Posterior vena cava (tissue), 2 donors: ENCODE data around the gene POC1B. TPM values are rescaled to one million over a fixed set of nuclear protein-coding genes. Genes with fewer than 3 reads are reported as not detected.
"Not testable (repeated sequence)": the region's sequence is repeated elsewhere in the genome, so short reads cannot be mapped to it uniquely, and the experiment has no call there.

Experiments
- DNase-seq: peaks from one replicate; pipeline ENCODE4 v3.0.0-alpha.2; 2020; ENCODE audit warnings: low spot score
- intact Hi-C, 2 donors: fragments of 100-400 bp; cut with DNase I; formaldehyde crosslinking; loops; one replicate each; pipeline versions ENCODE4 v1.14.1 to v1.14.2; 2022 to 2023
- total RNA-seq, 2 donors: library from RNA; stranded (reverse); fragmentation: NEBNext Ultra II Directional; extraction: Animal tissue kit (Norgen Biotek cat#: 25700); gene quantifications; one replicate each; pipeline ENCODE4 v1.2.1, GENCODE V29; 2021
- donor health status: DM: yes; HTN: yes; CAD: no.
- donor health status: DM: yes; HTN: yes; CAD: no.

Gene POC1B
- total RNA-seq, 2 donors from 2014 or later = 12.3 to 22.1 TPM

DNA sequence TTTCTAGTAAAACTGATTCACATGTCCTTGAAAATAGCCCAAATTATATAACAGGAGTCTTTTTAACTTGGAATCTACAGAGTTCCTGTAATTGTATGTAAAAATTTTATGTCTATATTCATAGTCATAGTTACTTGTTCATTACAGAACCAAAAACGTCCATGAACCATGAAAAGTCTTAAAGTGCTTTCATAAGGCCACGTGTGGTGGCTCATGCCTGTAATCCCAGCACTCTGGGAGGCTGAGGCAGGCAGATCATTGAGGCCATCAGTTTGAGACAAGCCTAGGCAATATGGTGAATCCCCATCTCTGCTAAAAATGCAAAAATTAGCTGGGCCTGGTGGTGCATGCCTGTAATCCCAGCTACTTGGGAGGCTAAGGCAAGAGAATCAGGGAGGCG, 49.6 kb downstream of the POC1B start:
- intact Hi-C loops = loop anchor here (5.0 to 10.0 kb wide), 2 partner anchors 49 to 1271 kb away; partner anchors contain the start of genes GALNT4 (in 1 of the 2) and POC1B (in 1 of the 2)
- no peak for DNase-seq

- intact Hi-C loops = loop anchor here (5.0 to 10.0 kb wide), 2 partner anchors 49 to 1272 kb away; partner anchors contain the start of genes GALNT4 (in 1 of the 2) and POC1B (in 1 of the 2)
- DNase-seq = no peak
Observed at GRCh38 chr12:89475203-89475990, 50.5 kb downstream of the POC1B start.

GRCh38 chr12:89474615-89475014, 51.2 kb downstream of the POC1B start:
- no peak for DNase-seq
- intact Hi-C loops = loop anchor here (5.0 to 10.0 kb wide), 3 partner anchors 50 to 1273 kb away; partner anchors contain the start of genes POC1B (in 2 of the 2) and GALNT4 (in 1 of the 2)

DNA sequence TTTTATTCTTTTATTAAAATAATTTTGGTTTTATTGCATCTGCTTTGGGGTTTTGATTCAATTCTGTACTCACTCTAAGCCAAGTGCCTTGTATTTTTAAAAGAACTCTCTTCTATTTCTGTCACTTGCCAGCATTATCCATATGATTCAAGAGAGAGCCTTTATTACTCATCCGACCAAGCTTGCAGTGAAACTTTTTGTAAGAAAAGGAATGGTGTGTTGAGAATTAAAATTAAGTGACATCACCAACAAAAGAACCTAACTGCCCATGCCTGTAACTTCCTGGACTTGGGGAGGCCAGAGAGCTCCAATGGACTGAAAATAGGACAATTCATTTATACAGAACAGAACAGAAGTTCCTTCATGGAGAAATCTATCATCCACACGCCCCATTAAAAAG, 53.3 kb downstream of the POC1B start:
- intact Hi-C loops = loop anchor here (5.0 to 10.0 kb wide), 2 partner anchors 52 to 55 kb away; partner anchors contain the start of genes POC1B (in 2 of the 2) and GALNT4 (in 1 of the 2)
- DNase-seq = no peak

GRCh38 chr12:89470741-89471509, 54.9 kb downstream of the POC1B start:
- intact Hi-C loops = loop anchor here (5.0 to 10.0 kb wide), 2 partner anchors 54 to 56 kb away; partner anchors contain the start of genes POC1B (in 2 of the 2) and GALNT4 (in 1 of the 2)
- no peak for DNase-seq

DNA sequence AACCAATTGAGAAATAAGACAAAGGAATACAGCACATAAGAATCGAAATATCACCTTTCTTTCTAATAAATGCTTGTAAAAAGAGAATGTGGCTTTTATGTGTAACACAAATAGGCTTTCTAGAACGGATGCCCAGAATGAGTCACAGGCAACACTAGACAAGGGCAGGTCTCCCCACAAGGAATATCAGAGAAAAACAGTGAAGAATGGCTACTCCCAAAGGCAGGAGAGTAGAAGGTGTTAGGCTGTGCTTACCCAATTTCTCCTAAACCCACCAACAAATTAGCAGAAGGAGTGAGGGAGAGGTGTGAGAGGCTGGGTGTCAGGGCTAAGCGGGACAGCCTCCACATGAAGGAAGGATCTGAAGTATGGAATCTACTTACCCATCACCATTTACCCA, 56.5 kb downstream of the POC1B start:
- no peak for DNase-seq
- intact Hi-C loops = loop anchor here in 1 of 2 donors (10.0 kb wide), 1 partner anchor 425 kb away; no protein-coding TSS in a partner anchor

- DNase-seq = no peak
- intact Hi-C loops = loop anchor here in 1 of 2 donors (10.0 kb wide), 1 partner anchor 424 kb away; no protein-coding TSS in a partner anchor
Observed at GRCh38 chr12:89468648-89469326, 57.1 kb downstream of the POC1B start.

- intact Hi-C loops = loop anchor here in 1 of 2 donors (10.0 kb wide), 1 partner anchor 423 kb away; no protein-coding TSS in a partner anchor
Observed at GRCh38 chr12:89468017-89468416, 57.8 kb downstream of the POC1B start.

DNA sequence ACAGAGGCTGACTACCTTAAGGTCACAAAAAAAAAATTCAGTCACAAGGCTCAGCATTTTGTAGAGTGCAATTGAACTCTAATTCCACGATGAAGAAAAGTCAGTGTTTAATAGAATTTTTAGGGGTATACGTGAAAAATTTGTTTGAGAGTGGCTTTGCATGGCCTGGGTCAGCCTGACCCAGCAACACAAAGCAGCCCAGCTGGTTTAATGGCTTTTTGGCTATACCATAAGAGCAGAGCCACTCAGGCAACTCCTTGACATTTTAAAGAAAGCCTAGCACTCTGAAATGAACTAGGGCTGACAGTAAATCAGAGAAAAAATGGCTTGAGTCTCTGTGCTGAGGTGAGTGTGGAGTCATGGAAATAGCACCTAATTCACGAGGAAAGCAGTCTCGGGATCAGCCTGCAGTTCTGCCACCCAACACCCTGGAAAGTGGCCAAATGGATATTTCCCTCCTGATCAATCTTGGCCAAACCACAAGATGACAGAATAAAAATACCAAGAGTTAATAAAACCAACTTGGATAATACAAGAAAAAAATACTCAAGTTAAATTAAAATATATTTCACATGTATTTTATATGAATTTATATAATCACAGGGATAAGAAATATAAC, 60.8 kb downstream of the POC1B start:
- intact Hi-C loops = loop anchor here (5.0 to 10.0 kb wide), 3 partner anchors 418 to 443 kb away; no protein-coding TSS in a partner anchor
- DNase-seq = no peak

More at GRCh38 chr12:89468017-89468416, 57.8 kb downstream of the POC1B start:
- DNase-seq = no peak

DNA sequence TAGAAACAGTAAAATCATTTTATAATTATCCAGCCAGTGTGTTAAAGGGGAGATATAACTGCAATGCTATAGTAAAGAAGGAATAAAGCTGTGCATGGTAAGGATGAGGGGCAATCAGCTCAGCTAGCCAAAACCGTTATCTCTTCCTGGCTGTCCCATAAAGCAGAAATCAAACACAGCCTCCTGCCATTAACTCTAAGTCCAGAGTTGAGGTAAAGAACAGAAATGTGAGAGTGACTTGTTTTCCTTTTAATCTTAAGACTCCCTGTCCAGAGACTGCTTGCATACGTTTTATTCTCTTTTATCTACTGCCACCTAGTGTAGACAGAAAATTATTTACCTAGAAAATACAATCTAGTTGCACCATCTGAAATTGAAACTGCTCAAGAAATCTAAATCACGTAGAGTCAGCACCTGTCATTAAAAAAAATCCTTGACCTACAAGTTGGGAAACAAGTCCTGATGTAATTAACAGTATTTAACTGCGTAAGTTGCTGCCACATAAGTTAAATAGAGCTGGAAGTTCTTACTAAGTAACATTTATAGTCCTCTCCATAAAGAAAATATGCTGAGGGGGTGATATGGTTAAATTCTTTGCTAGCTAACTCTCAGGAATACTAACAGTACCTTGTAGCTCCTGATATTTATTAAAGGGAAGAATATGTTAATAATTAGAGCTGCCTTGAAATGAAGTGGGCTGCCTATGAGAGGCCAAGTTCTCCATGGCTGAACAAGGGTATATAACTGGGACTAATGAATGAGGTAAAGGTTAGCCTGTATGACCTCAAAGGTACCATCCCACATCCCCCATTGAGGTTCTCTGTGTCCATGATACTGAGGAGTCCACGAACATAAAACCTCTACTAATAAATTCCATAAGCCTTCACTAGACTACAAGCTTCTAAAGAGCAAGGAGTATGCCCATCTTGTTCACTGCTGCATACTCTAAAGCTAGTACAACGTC, 63.9 kb downstream of the POC1B start:
- intact Hi-C loops = loop anchor here (5.0 to 10.0 kb wide), 3 partner anchors 415 to 440 kb away; no protein-coding TSS in a partner anchor
- DNase-seq = no peak

DNA sequence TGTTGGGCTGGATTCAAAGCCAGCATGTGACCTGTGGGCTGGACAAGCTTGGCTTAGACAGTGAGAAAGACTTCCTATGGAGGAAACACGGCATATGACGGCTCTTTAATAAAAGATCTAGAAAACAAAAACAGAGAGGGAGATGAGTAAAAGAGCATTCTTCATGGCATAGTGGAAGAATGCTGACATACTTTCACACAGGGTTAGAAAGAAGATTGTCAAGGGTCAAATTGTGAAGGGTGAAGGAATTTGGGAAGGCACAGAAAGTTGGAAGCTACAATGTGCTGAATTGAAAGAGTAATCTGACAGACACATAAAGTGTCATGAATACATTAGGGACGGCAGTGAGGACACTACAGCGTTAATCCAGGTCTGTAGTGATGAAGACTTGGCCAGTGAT, 64.7 kb downstream of the POC1B start:
- DNase-seq = no peak
- intact Hi-C loops = loop anchor here (5.0 to 10.0 kb wide), 3 partner anchors 414 to 439 kb away; no protein-coding TSS in a partner anchor

DNA sequence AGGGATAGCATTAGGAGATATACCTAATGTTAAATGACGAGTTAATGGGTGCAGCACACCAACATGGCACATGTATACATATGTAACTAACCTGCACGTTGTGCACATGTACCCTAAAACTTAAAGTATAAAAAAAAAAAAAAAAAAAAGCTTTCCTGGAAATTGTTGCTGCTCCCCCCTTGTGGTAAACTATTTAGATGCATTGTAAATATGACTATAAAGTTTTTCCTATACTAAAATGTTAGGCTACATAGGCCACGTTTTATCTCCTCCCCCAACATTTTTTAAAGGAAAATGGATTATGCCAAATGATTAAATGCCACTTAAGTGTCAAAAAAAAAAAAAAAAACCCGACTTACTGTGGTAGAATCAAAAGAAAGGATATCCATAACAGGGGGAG, 66.6 kb downstream of the POC1B start:
- intact Hi-C loops = loop anchor here in 1 of 2 donors (10.0 kb wide), 1 partner anchor 104 kb away; the partner anchor contains the start of gene DUSP6
- DNase-seq = not testable (repeated sequence)

GRCh38 chr12:89456565-89456964, 69.3 kb downstream of the POC1B start:
- DNase-seq = no peak
- intact Hi-C loops = loop anchor here in 1 of 2 donors (10.0 kb wide), 1 partner anchor 102 kb away; the partner anchor contains the start of gene DUSP6

GRCh38 chr12:89454080-89454848, 71.6 kb downstream of the POC1B start:
- no peak for DNase-seq
- intact Hi-C loops = loop anchor here (5.0 to 10.0 kb wide), 2 partner anchors 99 to 102 kb away; partner anchors contain the start of gene DUSP6 (in 2 of the 2)

DNA sequence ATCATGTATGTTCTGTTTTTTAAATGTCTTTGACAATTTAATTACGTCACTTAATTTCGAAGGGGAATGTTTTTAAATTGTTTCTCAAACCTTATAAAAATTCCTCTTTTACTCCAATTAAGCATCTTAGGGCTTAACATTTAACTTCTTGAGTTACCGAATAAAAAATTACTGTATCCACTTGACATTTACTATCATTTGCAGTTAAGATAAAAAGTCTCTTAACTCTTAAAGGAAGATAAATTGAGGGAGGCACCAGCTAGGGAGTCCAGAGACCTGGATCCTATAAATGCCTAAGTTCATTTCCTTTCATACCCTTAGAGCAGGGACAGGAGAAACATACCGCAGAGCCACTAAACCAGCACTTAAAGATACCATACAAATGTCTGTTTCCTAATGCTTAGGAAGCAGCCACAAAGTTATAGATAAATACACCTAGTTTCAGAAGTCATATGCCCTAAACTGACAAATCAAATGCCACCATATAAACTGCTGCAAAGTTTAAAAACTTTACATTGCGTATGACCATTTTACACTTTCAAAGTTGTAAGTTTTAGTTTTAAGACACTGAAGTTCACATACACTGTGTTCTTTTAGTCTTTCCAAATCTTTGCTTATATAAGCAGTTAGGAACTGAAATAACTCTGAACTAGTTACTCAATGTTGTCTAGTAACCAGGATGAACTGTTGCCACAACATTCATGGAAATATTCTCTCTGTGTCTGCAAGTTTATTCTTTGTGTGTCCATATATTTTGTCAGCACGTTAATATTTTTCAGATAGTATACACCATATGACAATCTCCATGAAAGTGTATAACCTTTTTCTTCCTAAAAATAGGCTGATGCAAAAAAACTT, 72.5 kb downstream of the POC1B start:
- intact Hi-C loops = loop anchor here (5.0 to 10.0 kb wide), 2 partner anchors 99 to 101 kb away; partner anchors contain the start of gene DUSP6 (in 2 of the 2)
- DNase-seq = no peak
